GM12865 (cell line): Measurements from ENCODE around the gene FMN1.

Source experiments
- DNase-seq: peaks from one replicate; pipeline ENCODE4 v3.0.0; 2010; ENCODE audit warnings: low read depth
- H3K4me3 ChIP-seq: 2 replicates; pipeline ENCODE4 v1.5.1; 2011; ENCODE audit warnings: mild to moderate bottlenecking, low read depth, low read length, control low read depth
- CTCF ChIP-seq: IDR thresholded peaks from 2 replicates; pipeline ENCODE4 v1.5.1; 2011; ENCODE audit warnings: low read length, control low read depth, low read depth, inconsistent platforms; ENCODE audit not compliant: insufficient read depth; ENCODE audit errors: missing control alignments

FMN1 gene

GRCh38 chr15:32721596-32721995 lies 472.9 kb downstream of the FMN1 start:
- no peak overlapping the region for H3K4me3 ChIP-seq

GRCh38 chr15:32718821-32719716 lies 475.4 kb downstream of the FMN1 start:
- H3K4me3 ChIP-seq = no peak overlapping the region
- DNase-seq = no peak
- no peak for TF ChIP-seq CTCF

More at GRCh38 chr15:32721596-32721995, 472.9 kb downstream of the FMN1 start:
- no peak for TF ChIP-seq CTCF
- DNase-seq = no peak

- no peak for DNase-seq
- no peak overlapping the region for H3K4me3 ChIP-seq
Observed at GRCh38 chr15:32718227-32718820, 476.2 kb downstream of the FMN1 start.

GRCh38 chr15:32717426-32718226 lies 476.9 kb downstream of the FMN1 start, which contains the start of gene GREM1:
Gene GREM1, plus strand, starts transcription at chr15:32718004. Its CDS starts 12,687 bp downstream, at chr15:32730691.
- H3K4me3 ChIP-seq = no peak within 1 kb of the TSS; the same call in 1 of the 2 replicates
- TF ChIP-seq CTCF = no peak

More at GRCh38 chr15:32718227-32718820, 476.2 kb downstream of the FMN1 start:
- no peak for TF ChIP-seq CTCF

GRCh38 chr15:32716915-32717425 lies 477.5 kb downstream of the FMN1 start:
- TF ChIP-seq CTCF = no peak
- H3K4me3 ChIP-seq = no peak overlapping the region; the same call in 1 of the 2 replicates
- peak; percentile 24 for DNase-seq

More at GRCh38 chr15:32717426-32718226, 476.9 kb downstream of the FMN1 start, which contains the start of gene GREM1:
- DNase-seq = no peak

- TF ChIP-seq CTCF = no peak
- H3K4me3 ChIP-seq = no peak overlapping the region
Observed at GRCh38 chr15:32716216-32716914, 478.1 kb downstream of the FMN1 start.

More at GRCh38 chr15:32716216-32716914, 478.1 kb downstream of the FMN1 start:
- DNase-seq = no peak
